ENCODE measurements around the gene STK31. TPM values are rescaled to one million over a fixed set of nuclear protein-coding genes. Genes with fewer than 3 reads are reported as not detected.

The STK31 gene
- polyA plus RNA-seq, 2 of the 4 experiments (the other 2 are of a cell fraction): 2.3 to 3.9 TPM

DNA sequence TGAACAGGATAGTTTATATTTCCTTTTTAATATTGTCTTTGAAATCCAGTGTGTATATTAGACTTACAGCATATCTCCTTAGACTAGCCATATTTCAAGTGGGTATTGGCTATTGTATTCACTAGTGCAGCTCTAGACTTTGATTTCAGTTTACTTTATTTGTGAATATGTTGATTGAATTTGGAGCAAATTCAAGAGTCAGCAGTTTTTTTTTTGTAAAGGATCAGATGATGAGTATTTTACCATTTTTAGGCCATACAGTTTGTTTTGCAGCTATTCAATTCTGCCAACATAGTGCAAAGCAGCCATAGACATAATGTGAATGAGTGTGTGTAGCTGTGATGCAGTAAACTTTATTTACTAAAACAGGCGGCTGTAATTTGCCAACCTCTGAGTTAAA, 4.6 kb downstream of the STK31 start:
- DNase-seq (ENCODE audit: low read depth in 1 of 2, low spot score in 1 of 2) (no peak), ATAC-seq (no peak), FAIRE-seq (no peak)
- Histone ChIP-seq H3K4me3 (no peak overlapping the region), H3K27ac (no peak overlapping the region), H3K4me2 (no peak overlapping the region), H3K4me1 (peaks cover 23% of the 10 kb centered on the region), H3K9me3 (no peaks in the 10 kb centered on the region)
- TF ChIP-seq HOXB5 (CRISPR knock-in tag; IDR thresholded peaks at IDR 0.05) (no peak), MAFK (IDR thresholded peaks at IDR 0.05; ENCODE audit: partially characterized antibody) (peak; percentile 91), JUNB (IDR thresholded peaks at IDR 0.05) (no peak), HEYL (CRISPR knock-in tag; IDR thresholded peaks at IDR 0.05) (no peak)
- WGBS (ENCODE audit: missing lambda C conversion rate): 89% methylated on average over 1 of the region's 1 CpG
- ChIA-PET POLR2A (interaction anchor here (1.4 kb wide), 1 partner anchor 8 kb away, joined by 7 read pairs; no protein-coding TSS in a partner anchor), CTCF (interaction anchor here (0.7 to 7.3 kb wide), 3 partner anchors 130 to 438 kb away, joined by 3 to 115 read pairs (median 4); no protein-coding TSS in a partner anchor)

GRCh38 chr7:23715099-23715498, 5.1 kb downstream of the STK31 start:
- no peak for DNase-seq (ENCODE audit: low read depth in 1 of 2, low spot score in 1 of 2)
- ATAC-seq: no peak
- H3K4me3 ChIP-seq: no peak overlapping the region
- ChIA-PET CTCF (interaction anchor here (0.7 to 7.3 kb wide), 3 partner anchors 29 to 168 kb away, joined by 4 to 115 read pairs (median 6); no protein-coding TSS in a partner anchor), POLR2A (no interaction called here)
- no peak for FAIRE-seq
- 90% methylated on average over 6 of the region's 6 CpGs for WGBS (ENCODE audit: missing lambda C conversion rate)
- H3K4me1 ChIP-seq: peaks cover 23% of the 10 kb centered on the region
- H3K27ac ChIP-seq: no peak overlapping the region
- TF ChIP-seq RAD21 (conservative IDR thresholded peaks at IDR 0.05 in 1 of 2, IDR thresholded peaks at IDR 0.05 in 1 of 2): no peak
- TF ChIP-seq, protein P1, sequence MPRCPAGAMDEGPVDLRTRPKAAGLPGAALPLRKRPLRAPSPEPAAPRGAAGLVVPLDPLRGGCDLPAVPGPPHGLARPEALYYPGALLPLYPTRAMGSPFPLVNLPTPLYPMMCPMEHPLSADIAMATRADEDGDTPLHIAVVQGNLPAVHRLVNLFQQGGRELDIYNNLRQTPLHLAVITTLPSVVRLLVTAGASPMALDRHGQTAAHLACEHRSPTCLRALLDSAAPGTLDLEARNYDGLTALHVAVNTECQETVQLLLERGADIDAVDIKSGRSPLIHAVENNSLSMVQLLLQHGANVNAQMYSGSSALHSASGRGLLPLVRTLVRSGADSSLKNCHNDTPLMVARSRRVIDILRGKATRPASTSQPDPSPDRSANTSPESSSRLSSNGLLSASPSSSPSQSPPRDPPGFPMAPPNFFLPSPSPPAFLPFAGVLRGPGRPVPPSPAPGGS (IDR thresholded peaks at IDR 0.05): no peak
- no peak for TF ChIP-seq NPAS2 (CRISPR knock-in tag; IDR thresholded peaks at IDR 0.05; ENCODE audit: borderline replicate concordance)
- TF ChIP-seq HOXB5 (CRISPR knock-in tag; IDR thresholded peaks at IDR 0.05): no peak
- TF ChIP-seq, protein P2, sequence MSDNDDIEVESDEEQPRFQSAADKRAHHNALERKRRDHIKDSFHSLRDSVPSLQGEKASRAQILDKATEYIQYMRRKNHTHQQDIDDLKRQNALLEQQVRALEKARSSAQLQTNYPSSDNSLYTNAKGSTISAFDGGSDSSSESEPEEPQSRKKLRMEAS (IDR thresholded peaks at IDR 0.05): no peak
- no peak for TF ChIP-seq RFX5 (IDR thresholded peaks at IDR 0.05)
- no peak for TF ChIP-seq TP53 (CRISPR knock-in tag; IDR thresholded peaks at IDR 0.05)
- TF ChIP-seq E2F6 (IDR thresholded peaks at IDR 0.05; ENCODE audit: borderline replicate concordance, low read depth): no peak
- TF ChIP-seq HEYL (CRISPR knock-in tag; IDR thresholded peaks at IDR 0.05): no peak
- no peak for TF ChIP-seq TFCP2L1 (CRISPR knock-in tag; IDR thresholded peaks at IDR 0.05)
- TF ChIP-seq NFE2L2 (conservative IDR thresholded peaks at IDR 0.05; ENCODE audit: low read length): no peak
- H3K9me3 ChIP-seq: no peaks in the 10 kb centered on the region
- no peak overlapping the region for H3K4me2 ChIP-seq

- ATAC-seq (no peak), DNase-seq (ENCODE audit: low read depth in 1 of 2, low spot score in 1 of 2) (no peak), FAIRE-seq (no peak)
- WGBS (ENCODE audit: missing lambda C conversion rate): 95% methylated on average over 1 of the region's 1 CpG
- no peak for TF ChIP-seq CBX2 (IDR thresholded peaks at IDR 0.05; ENCODE audit: borderline replicate concordance, low read depth)
- TF ChIP-seq CHD4 (IDR thresholded peaks at IDR 0.05; ENCODE audit: borderline replicate concordance): no peak
- TF ChIP-seq GATA3 (IDR thresholded peaks at IDR 0.05; ENCODE audit: borderline replicate concordance): no peak
- TF ChIP-seq POLR2AphosphoS2 (conservative IDR thresholded peaks at IDR 0.05; ENCODE audit: low read length): no peak
- TF ChIP-seq PBX3 (IDR thresholded peaks at IDR 0.05): no peak
- TF ChIP-seq RNF2 (IDR thresholded peaks at IDR 0.05; ENCODE audit: borderline replicate concordance, low read depth): no peak
- TF ChIP-seq HMGXB4 (CRISPR knock-in tag; IDR thresholded peaks at IDR 0.05; ENCODE audit: borderline replicate concordance): no peak
- TF ChIP-seq HOXA7 (CRISPR knock-in tag; IDR thresholded peaks at IDR 0.05): no peak
- TF ChIP-seq TFCP2L1 (CRISPR knock-in tag; IDR thresholded peaks at IDR 0.05): no peak
- H3K9me3 ChIP-seq: no peaks in the 10 kb centered on the region
- ChIA-PET POLR2A (no interaction called here), CTCF (interaction anchor here (0.6 to 1.9 kb wide), 4 partner anchors 21 to 1031 kb away, joined by 4 to 9 read pairs (median 5); no protein-coding TSS in a partner anchor)
- H3K27ac ChIP-seq: no peak overlapping the region
- peaks cover 16% of the 10 kb centered on the region for H3K4me1 ChIP-seq
- no peak overlapping the region for H3K4me2 ChIP-seq
- H3K4me3 ChIP-seq: no peak overlapping the region
These were observed 7.8 kb downstream of the STK31 start for GRCh38 chr7:23717788-23718187.

Measured in A549 (cell line).